ENCODE data around the gene ITGA2B.
"Not testable (repeated sequence)": the region's sequence is repeated elsewhere in the genome, so short reads cannot be mapped to it uniquely, and the experiment has no call there.

ITGA2B gene

GRCh38 chr17:44351961-44352827 is 37.3 kb downstream of the ITGA2B start:
- DNase-seq: no peak

GRCh38 chr17:44351464-44351863 is 38.0 kb downstream of the ITGA2B start:
- DNase-seq: no peak

- peak; percentile 75 for DNase-seq
Observed at GRCh38 chr17:44350733-44351226, 38.7 kb downstream of the ITGA2B start.

GRCh38 chr17:44349553-44350070 is 39.8 kb downstream of the ITGA2B start:
- DNase-seq: no peak

- no peak for DNase-seq
Observed at GRCh38 chr17:44348988-44349364, 40.5 kb downstream of the ITGA2B start.

- DNase-seq: peak; percentile 78
Observed at GRCh38 chr17:44348234-44348987, 41.0 kb downstream of the ITGA2B start.

- not testable (repeated sequence) for DNase-seq
Observed at GRCh38 chr17:44347206-44348055, 42.0 kb downstream of the ITGA2B start.

GRCh38 chr17:44346064-44346844 is 43.2 kb downstream of the ITGA2B start:
- DNase-seq: no peak

- peak; percentile 53 for DNase-seq
Observed at GRCh38 chr17:44345454-44346026, 43.9 kb downstream of the ITGA2B start.

GRCh38 chr17:44344939-44345453 is 44.5 kb downstream of the ITGA2B start, which contains the start of gene GRN:
GRN (plus strand) TSS chr17:44345302; CDS start chr17:44349165, 3,863 bp downstream.
- DNase-seq: peak; percentile 87

- DNase-seq: no peak
Observed at GRCh38 chr17:44343510-44344209, 45.8 kb downstream of the ITGA2B start.

- not testable (repeated sequence) for DNase-seq
Observed at GRCh38 chr17:44340553-44340952, 48.9 kb downstream of the ITGA2B start.

- peak; percentile 59 for DNase-seq
Observed at GRCh38 chr17:44338702-44339101, 50.7 kb downstream of the ITGA2B start.

- DNase-seq: no peak
Observed at GRCh38 chr17:44335968-44336367, 53.5 kb downstream of the ITGA2B start.

- DNase-seq: no peak
Observed at GRCh38 chr17:44335564-44335963, 53.9 kb downstream of the ITGA2B start.

GRCh38 chr17:44334727-44335126 is 54.7 kb downstream of the ITGA2B start:
- DNase-seq: no peak

- DNase-seq: no peak
Observed at GRCh38 chr17:44334315-44334714, 55.1 kb downstream of the ITGA2B start.

- peak; percentile 54 for DNase-seq
Observed at GRCh38 chr17:44333371-44333770, 56.1 kb downstream of the ITGA2B start.

GRCh38 chr17:44331249-44331760 is 58.1 kb downstream of the ITGA2B start:
- DNase-seq: peak; percentile 76

- DNase-seq: not testable (repeated sequence)
Observed at GRCh38 chr17:44330263-44330662, 59.2 kb downstream of the ITGA2B start.

All from CD4-positive, alpha-beta T cell treated with Interleukin-15 for 1 hour (primary cell).